Uterus (tissue), 4 donors: ENCODE results near the gene NTSR1. TPM values are rescaled to one million over a fixed set of nuclear protein-coding genes. Genes with fewer than 3 reads are reported as not detected.

Experiments
- DNase-seq, 2 donors: peaks; one replicate each; pipeline ENCODE4 v3.0.0-alpha.2; 2019 to 2020
- H3K27ac ChIP-seq, 2 donors: fragments of 200-600 bp; sonication (generic); 1 replicate in 1 of 2; 2 replicates in 1 of 2; pipeline ENCODE4 v1.5.1; 2016 to 2018
- H3K27me3 ChIP-seq, 2 donors: fragments of 200-600 bp; sonication (generic); one replicate each; pipeline ENCODE4 v1.5.1; 2018 to 2019; ENCODE audit warnings: control low read depth in 1 of 2
- H3K36me3 ChIP-seq, 2 donors: fragments of 200-600 bp; sonication (generic); one replicate each; pipeline ENCODE4 v1.5.1; 2019; ENCODE audit warnings: control low read depth in 1 of 2
- H3K4me1 ChIP-seq, 2 donors: fragments of 200-600 bp; sonication (generic); one replicate each; pipeline ENCODE4 v1.5.1; 2018 to 2019; ENCODE audit warnings: control low read depth in 1 of 2
- H3K4me3 ChIP-seq, 2 donors: fragments of 200-600 bp; sonication (generic); 1 replicate in 1 of 2; 2 replicates in 1 of 2; pipeline ENCODE4 v1.5.1; 2018 to 2019; ENCODE audit warnings: mild to moderate bottlenecking in 1 of 2
- H3K9me3 ChIP-seq, 2 donors: fragments of 200-600 bp; sonication (generic); one replicate each; pipeline ENCODE4 v1.5.1; 2019; ENCODE audit warnings: control low read depth in 1 of 2
- CTCF ChIP-seq, 4 experiments: fragments of 200-600 bp in 2 of 4; fragments of 450-650 bp in 2 of 4; sonication (generic) in 2 of 4; IDR thresholded peaks; one replicate each; pipeline ENCODE4 v1.5.1; 2016 to 2019; ENCODE audit warnings: antibody characterized with exemption in 4 of 4, mild to moderate bottlenecking in 2 of 4, moderate library complexity in 1 of 4
- POLR2A ChIP-seq, 2 donors: fragments of 450-650 bp; IDR thresholded peaks; one replicate each; pipeline ENCODE4 v1.6.1; 2016; ENCODE audit warnings: antibody characterized with exemption in 2 of 2, mild to moderate bottlenecking in 1 of 2, moderate library complexity in 1 of 2
- intact Hi-C: fragments of 100-400 bp; cut with DNase I; formaldehyde crosslinking; loops from one replicate; pipeline ENCODE4 v1.15.1; 2023; ENCODE audit warnings: low total_unique reads
- total RNA-seq, 4 donors: library from RNA; depleted of rRNA in 3 of 4; stranded (reverse); fragments of >200 nt in 3 of 4; gene quantifications; one replicate each; pipeline versions ENCODE4 v1.1.0 to v1.2.4, GENCODE V29; 2014 to 2023
- donor health status: DM: yes; HTN: yes; CAD: no.

NTSR1 gene
- total RNA-seq, 4 donors from 2014 or later = not detected

- no peaks in the 10 kb centered on the region for H3K27me3 ChIP-seq
- no peak overlapping the region for H3K27ac ChIP-seq
- no peaks in the 10 kb centered on the region for H3K4me1 ChIP-seq
- H3K4me3 ChIP-seq = no peak overlapping the region
- intact Hi-C loops = no loop called here
- DNase-seq = no peak
- no peaks in the 10 kb centered on the region for H3K9me3 ChIP-seq
- no peaks in the 10 kb centered on the region for H3K36me3 ChIP-seq
- no peak for TF ChIP-seq CTCF (IDR thresholded peaks at IDR 0.05)
- no peak for TF ChIP-seq POLR2A (IDR thresholded peaks at IDR 0.05)
These were observed 15.3 kb downstream of the NTSR1 start for GRCh38 chr20:62723768-62724450.

GRCh38 chr20:62724692-62725595 is 16.3 kb downstream of the NTSR1 start:
- Histone ChIP-seq H3K27ac (no peak overlapping the region), H3K4me1 (no peaks in the 10 kb centered on the region), H3K4me3 (no peak overlapping the region), H3K27me3 (no peaks in the 10 kb centered on the region), H3K9me3 (no peaks in the 10 kb centered on the region), H3K36me3 (no peaks in the 10 kb centered on the region)
- intact Hi-C loops = no loop called here
- DNase-seq = no peak
- TF ChIP-seq POLR2A (IDR thresholded peaks at IDR 0.05) = no peak
- TF ChIP-seq CTCF (IDR thresholded peaks at IDR 0.05) = no peak

GRCh38 chr20:62725596-62726268 is 17.1 kb downstream of the NTSR1 start:
- H3K27ac ChIP-seq = no peak overlapping the region
- no peaks in the 10 kb centered on the region for H3K27me3 ChIP-seq
- intact Hi-C loops = no loop called here
- H3K9me3 ChIP-seq = no peaks in the 10 kb centered on the region
- TF ChIP-seq POLR2A (IDR thresholded peaks at IDR 0.05) = no peak
- no peak overlapping the region for H3K4me3 ChIP-seq
- DNase-seq = no peak
- no peaks in the 10 kb centered on the region for H3K4me1 ChIP-seq
- no peaks in the 10 kb centered on the region for H3K36me3 ChIP-seq

- H3K9me3 ChIP-seq = no peaks in the 10 kb centered on the region
- H3K27ac ChIP-seq = no peak overlapping the region
- TF ChIP-seq CTCF (IDR thresholded peaks at IDR 0.05) (no peak), POLR2A (IDR thresholded peaks at IDR 0.05) (no peak)
- H3K27me3 ChIP-seq = no peaks in the 10 kb centered on the region
- no peak for DNase-seq
- intact Hi-C loops = no loop called here
- H3K4me1 ChIP-seq = no peaks in the 10 kb centered on the region
- no peak overlapping the region for H3K4me3 ChIP-seq
- H3K36me3 ChIP-seq = no peaks in the 10 kb centered on the region
These were observed 17.6 kb downstream of the NTSR1 start for GRCh38 chr20:62726276-62726675.

GRCh38 chr20:62726716-62727583 is 18.3 kb downstream of the NTSR1 start:
- TF ChIP-seq POLR2A (IDR thresholded peaks at IDR 0.05) = no peak
- TF ChIP-seq CTCF (IDR thresholded peaks at IDR 0.05) = no peak
- intact Hi-C loops = no loop called here
- Histone ChIP-seq H3K4me1 (no peaks in the 10 kb centered on the region), H3K27me3 (no peaks in the 10 kb centered on the region), H3K36me3 (no peaks in the 10 kb centered on the region), H3K4me3 (no peak overlapping the region), H3K9me3 (no peaks in the 10 kb centered on the region), H3K27ac (no peak overlapping the region)
- no peak for DNase-seq
